Neural cell (in vitro differentiated cells): ENCODE measurements around the gene BMERB1.

Source experiments
- EZH2 ChIP-seq: fragments of 200-600, 300-800 bp; shearing (Covaris generic), sonication (generic); IDR thresholded peaks from 2 replicates; pipeline ENCODE4 v1.6.1; 2014; ENCODE audit warnings: antibody characterized with exemption, low read length, borderline replicate concordance, mild to moderate bottlenecking; ENCODE audit not compliant: insufficient read depth, poor library complexity, severe bottlenecking
- TAF1 ChIP-seq: IDR thresholded peaks from 2 replicates; pipeline ENCODE4 v1.6.1; 2012; ENCODE audit warnings: low read depth
- TF ChIP-seq, protein P1 (sequence below): fragments of 450-650 bp; IDR thresholded peaks from 2 replicates; pipeline ENCODE4 v1.5.1; 2014; ENCODE audit warnings: antibody characterized with exemption, mild to moderate bottlenecking, moderate library complexity; ENCODE audit not compliant: poor library complexity, severe bottlenecking

DNA sequence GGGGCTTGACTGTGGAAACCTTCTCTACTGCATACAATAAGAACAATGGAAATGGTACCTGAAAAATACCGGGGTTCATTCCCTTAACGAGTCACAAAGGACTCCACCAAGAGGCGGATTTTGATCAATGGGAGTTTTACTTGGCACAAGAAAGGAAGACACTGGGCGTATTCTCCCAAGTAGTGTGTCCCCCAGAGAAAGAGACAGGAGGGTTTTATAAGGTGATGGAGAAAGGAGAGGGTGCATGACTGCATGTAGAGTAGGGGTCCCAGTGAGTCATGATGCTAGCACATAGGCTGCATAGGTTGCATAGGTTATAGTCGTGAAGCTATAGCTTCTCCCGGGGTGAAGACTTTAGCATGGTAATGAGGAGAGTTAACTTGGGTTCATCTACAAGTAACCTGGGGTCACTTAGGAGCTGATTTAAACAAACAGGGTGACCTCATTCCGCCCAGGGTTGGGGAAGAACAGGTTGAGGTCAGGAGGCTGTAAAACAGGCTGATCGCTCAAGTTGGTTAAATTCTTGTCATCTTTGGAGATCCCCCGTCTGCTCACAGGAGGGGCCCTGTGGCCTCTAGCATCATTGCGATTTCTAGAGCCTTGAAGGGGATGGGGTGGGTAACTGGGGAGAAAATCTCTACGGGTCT is 37.3 kb upstream of the BMERB1 start:
- TF ChIP-seq, protein P1, sequence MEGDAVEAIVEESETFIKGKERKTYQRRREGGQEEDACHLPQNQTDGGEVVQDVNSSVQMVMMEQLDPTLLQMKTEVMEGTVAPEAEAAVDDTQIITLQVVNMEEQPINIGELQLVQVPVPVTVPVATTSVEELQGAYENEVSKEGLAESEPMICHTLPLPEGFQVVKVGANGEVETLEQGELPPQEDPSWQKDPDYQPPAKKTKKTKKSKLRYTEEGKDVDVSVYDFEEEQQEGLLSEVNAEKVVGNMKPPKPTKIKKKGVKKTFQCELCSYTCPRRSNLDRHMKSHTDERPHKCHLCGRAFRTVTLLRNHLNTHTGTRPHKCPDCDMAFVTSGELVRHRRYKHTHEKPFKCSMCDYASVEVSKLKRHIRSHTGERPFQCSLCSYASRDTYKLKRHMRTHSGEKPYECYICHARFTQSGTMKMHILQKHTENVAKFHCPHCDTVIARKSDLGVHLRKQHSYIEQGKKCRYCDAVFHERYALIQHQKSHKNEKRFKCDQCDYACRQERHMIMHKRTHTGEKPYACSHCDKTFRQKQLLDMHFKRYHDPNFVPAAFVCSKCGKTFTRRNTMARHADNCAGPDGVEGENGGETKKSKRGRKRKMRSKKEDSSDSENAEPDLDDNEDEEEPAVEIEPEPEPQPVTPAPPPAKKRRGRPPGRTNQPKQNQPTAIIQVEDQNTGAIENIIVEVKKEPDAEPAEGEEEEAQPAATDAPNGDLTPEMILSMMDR = no peak
- no peak for TF ChIP-seq EZH2
- no peak for TF ChIP-seq TAF1
